GM21619 (cell line): ENCODE data around the gene CFAP68.
"Not testable (repeated sequence)": the region's sequence is repeated elsewhere in the genome, so short reads cannot be mapped to it uniquely, and the experiment has no call there.

Experiments
- ATAC-seq: cut with Tn5 transposase; IDR thresholded peaks from one replicate; pipeline ENCODE4 v1.9.1; 2021; ENCODE audit not compliant: unreplicated experiment

CFAP68 gene

GRCh38 chr11:111870522-111870885, 8.8 kb upstream of the CFAP68 start:
- ATAC-seq: no peak

- peak; percentile 90 for ATAC-seq
These were observed 8.3 kb upstream of the CFAP68 start, which contains the start of gene ALG9 for GRCh38 chr11:111870886-111871692. Gene ALG9 (minus strand): TSS chr11:111871581. CDS start chr11:111871482, 99 bp downstream.

- ATAC-seq: no peak
These were observed 7.6 kb upstream of the CFAP68 start for GRCh38 chr11:111871693-111872161.

GRCh38 chr11:111878385-111878848, 924 bp upstream of the CFAP68 start:
- ATAC-seq: no peak

GRCh38 chr11:111879637-111879960, 258 bp downstream of the CFAP68 start:
- ATAC-seq: no peak

GRCh38 chr11:111882202-111882601, 2.9 kb downstream of the CFAP68 start:
- no peak for ATAC-seq

GRCh38 chr11:111885053-111885452, 5.7 kb downstream of the CFAP68 start:
- ATAC-seq: not testable (repeated sequence)

- ATAC-seq: no peak
These were observed 6.7 kb downstream of the CFAP68 start for GRCh38 chr11:111886032-111886431.

GRCh38 chr11:111886844-111887243, 7.5 kb downstream of the CFAP68 start:
- no peak for ATAC-seq

GRCh38 chr11:111905411-111905810, 26.1 kb downstream of the CFAP68 start:
- ATAC-seq: no peak

GRCh38 chr11:111906680-111907079, 27.3 kb downstream of the CFAP68 start:
- ATAC-seq: no peak

GRCh38 chr11:111908639-111909305, 29.4 kb downstream of the CFAP68 start:
- ATAC-seq: no peak

- ATAC-seq: no peak
These were observed 30.0 kb downstream of the CFAP68 start for GRCh38 chr11:111909378-111909777.

GRCh38 chr11:111910676-111911562, 31.6 kb downstream of the CFAP68 start:
- no peak for ATAC-seq

GRCh38 chr11:111911563-111912401, 32.4 kb downstream of the CFAP68 start, which contains the start of gene CRYAB:
Gene CRYAB (minus strand): TSS chr11:111911770. CDS start chr11:111911724, 46 bp downstream.
- ATAC-seq: no peak

GRCh38 chr11:111912535-111912934, 33.2 kb downstream of the CFAP68 start, which contains the start of gene HSPB2:
Gene HSPB2 (plus strand): TSS chr11:111912734. CDS start chr11:111912830, 96 bp downstream.
- no peak for ATAC-seq

GRCh38 chr11:111913031-111913861, 33.9 kb downstream of the CFAP68 start:
- no peak for ATAC-seq

- no peak for ATAC-seq
These were observed 34.7 kb downstream of the CFAP68 start for GRCh38 chr11:111913997-111914396.

- ATAC-seq: no peak
These were observed 37.4 kb downstream of the CFAP68 start for GRCh38 chr11:111916768-111917167.
